ENCODE results near the gene HPS4.

DNA sequence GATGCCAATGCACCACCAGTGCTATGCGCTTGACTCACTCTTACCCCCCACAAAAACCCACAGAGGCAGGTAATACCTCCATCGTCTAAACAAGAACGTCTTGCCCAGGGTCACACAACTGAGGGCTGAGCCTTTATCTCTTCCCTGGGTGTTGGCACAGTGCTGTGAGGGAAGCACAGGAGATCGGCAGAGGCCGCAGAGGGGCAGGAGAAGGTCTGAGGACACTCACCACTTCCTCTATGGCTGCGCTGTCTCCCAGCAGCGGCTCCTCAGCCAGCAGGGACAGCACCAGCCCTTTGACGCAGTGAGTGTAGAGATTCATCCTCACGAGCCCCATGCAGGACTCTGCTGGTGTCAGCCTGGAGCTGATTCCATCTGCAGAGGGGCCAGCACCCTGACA is 19.9 kb downstream of the HPS4 start:
- no peak for TF ChIP-seq CTCF (conservative IDR thresholded peaks at IDR 0.05; ENCODE audit: low read length)
- TF ChIP-seq EZH2phosphoT487 (IDR thresholded peaks at IDR 0.05; ENCODE audit: borderline replicate concordance, low read depth, low read length): no peak
